HCT116 (cell line): ENCODE results near the gene KHSRP. TPM values are rescaled to one million over a fixed set of nuclear protein-coding genes. Genes with fewer than 3 reads are reported as not detected.

Experiments used
- ATAC-seq: fragments of 200-7000 bp; cut with Tn5 transposase; 2 replicates; pipeline ENCODE4 v1.9.1; 2020; ENCODE audit warnings: mild to moderate bottlenecking, moderate library complexity
- BruUV-seq: library from RNA; stranded (reverse); fragments of 400-500 nt; replicated peaks from 2 replicates; lab custom pipeline; 2021; lab: Mats Ljungman, UMichigan
- CTCF ChIA-PET: fragments of 300-600 bp; sonication (Branson Sonifier 250); formaldehyde crosslinking; loops from one replicate; lab custom pipeline; 2021; ENCODE audit warnings: antibody characterized with exemption; lab: Charles Lee
- POLR2A ChIA-PET: fragments of 300-600, 350-600 bp; sonication (Branson Sonifier 250); formaldehyde crosslinking; loops from one replicate; lab custom pipeline; 2021; ENCODE audit warnings: antibody characterized with exemption; lab: Charles Lee
- RAD21 ChIA-PET, 2 experiments: fragments of 300-600 bp; sonication (Branson Sonifier 250); formaldehyde crosslinking; loops; one replicate each; lab custom pipeline; 2023; ENCODE audit warnings: low total read pairs in 2 of 2; ENCODE audit not compliant: uncharacterized antibody in 2 of 2, unreplicated experiment in 2 of 2, low non-redundant PET in 1 of 2; lab: Charles Lee
- DNase-seq: peaks from one replicate; pipeline ENCODE4 v3.0.0-alpha.2; 2010; ENCODE audit warnings: low read depth, low spot score
- H2AFZ ChIP-seq: fragments of 200-600 bp; shearing (Covaris generic), sonication (generic); 2 replicates; pipeline ENCODE4 v1.6.1; 2017; ENCODE audit warnings: low read depth, mixed run types, mixed read lengths, antibody characterized with exemption, low read length; ENCODE audit not compliant: poor library complexity, severe bottlenecking
- H3K27ac ChIP-seq: 2 replicates; pipeline ENCODE4 v1.5.1; 2012; ENCODE audit warnings: low read depth, low read length
- H3K27me3 ChIP-seq: fragments of 200-600 bp; sonication (generic); 2 replicates; pipeline ENCODE4 v1.6.1; 2016; ENCODE audit warnings: mixed run types, low read length, mixed read lengths; ENCODE audit not compliant: insufficient read depth
- H3K36me3 ChIP-seq, 2 experiments: fragments of 200-500 bp in 1 of 2; fragments of 200-600 bp in 1 of 2; sonication (Bioruptor generic) in 1 of 2; sonication (generic) in 1 of 2; 2 replicates each; pipeline versions ENCODE4 v1.5.1 to v1.6.1; 2014 to 2016; ENCODE audit warnings: low read length in 2 of 2, inconsistent platforms in 1 of 2, mixed read lengths in 1 of 2, mixed run types in 1 of 2; ENCODE audit not compliant: insufficient read depth in 2 of 2, control insufficient read depth in 1 of 2
- H3K4me1 ChIP-seq, 2 experiments: fragments of 200-600 bp in 1 of 2; sonication (generic) in 1 of 2; 2 replicates each; pipeline versions ENCODE4 v1.5.1 to v1.6.1; 2012 to 2017; ENCODE audit warnings: low read length in 2 of 2, inconsistent platforms in 1 of 2, mild to moderate bottlenecking in 1 of 2, mixed read lengths in 1 of 2, mixed run types in 1 of 2, moderate library complexity in 1 of 2; ENCODE audit not compliant: insufficient read depth in 2 of 2, control insufficient read depth in 1 of 2
- H3K4me2 ChIP-seq: fragments of 200-600 bp; sonication (generic); 2 replicates; pipeline ENCODE4 v1.6.1; 2017; ENCODE audit warnings: mixed run types, low read length, mixed read lengths
- H3K4me3 ChIP-seq, 2 experiments: fragments of 200-600 bp in 1 of 2; sonication (generic) in 1 of 2; replicated peaks in 1 of 2; 2 replicates each; pipeline ENCODE4 v1.5.1; 2011 to 2016; ENCODE audit warnings: low read length in 2 of 2, control low read depth in 1 of 2, low read depth in 1 of 2, mild to moderate bottlenecking in 1 of 2, mixed read lengths in 1 of 2, mixed run types in 1 of 2
- H3K79me2 ChIP-seq: fragments of 200-600 bp; sonication (generic); 2 replicates; pipeline ENCODE4 v1.6.1; 2017; ENCODE audit warnings: mild to moderate bottlenecking, mixed run types, low read length, moderate library complexity, mixed read lengths; ENCODE audit not compliant: insufficient read depth
- H3K9ac ChIP-seq: fragments of 200-600 bp; sonication (generic); 2 replicates; pipeline ENCODE4 v1.6.1; 2016; ENCODE audit warnings: low read length, mixed read lengths
- H3K9me2 ChIP-seq: fragments of 200-600 bp; sonication (generic), shearing (Covaris generic); 2 replicates; pipeline ENCODE4 v1.6.1; 2017; ENCODE audit warnings: mixed run types, mild to moderate bottlenecking, moderate library complexity; ENCODE audit not compliant: insufficient read depth
- H3K9me3 ChIP-seq, 2 experiments: fragments of 200-500 bp in 1 of 2; fragments of 200-600 bp in 1 of 2; sonication (Bioruptor generic) in 1 of 2; sonication (generic) in 1 of 2; 2 replicates each; pipeline ENCODE4 v1.6.1; 2014 to 2017; ENCODE audit warnings: low read length in 2 of 2, mixed read lengths in 2 of 2, inconsistent platforms in 1 of 2, low read depth in 1 of 2, mild to moderate bottlenecking in 1 of 2, mixed run types in 1 of 2, moderate library complexity in 1 of 2; ENCODE audit not compliant: control insufficient read depth in 1 of 2, insufficient read depth in 1 of 2
- H4K20me1 ChIP-seq: fragments of 200-600 bp; sonication (generic), shearing (Covaris generic); 2 replicates; pipeline ENCODE4 v1.6.1; 2017; ENCODE audit warnings: mixed run types, mild to moderate bottlenecking, moderate library complexity; ENCODE audit not compliant: insufficient read depth
- FOSL1 ChIP-seq: IDR thresholded peaks from 2 replicates; pipeline ENCODE4 v1.6.1; 2012; ENCODE audit warnings: low read depth
- JUND ChIP-seq: IDR thresholded peaks from 2 replicates; pipeline ENCODE4 v1.6.1; 2012
- POLR2A ChIP-seq: IDR thresholded peaks from 2 replicates; pipeline ENCODE4 v1.7.0; 2011; ENCODE audit warnings: borderline replicate concordance; ENCODE audit not compliant: insufficient read depth, insufficient read length; ENCODE audit errors: extremely low read depth
- RAD21 ChIP-seq: IDR thresholded peaks from 2 replicates; pipeline ENCODE4 v1.6.1; 2012; ENCODE audit warnings: low read depth, mild to moderate bottlenecking
- SIN3A ChIP-seq: IDR thresholded peaks from 2 replicates; pipeline ENCODE4 v1.6.1; 2012; ENCODE audit warnings: low read depth
- SRF ChIP-seq: IDR thresholded peaks from 2 replicates; pipeline ENCODE4 v1.6.1; 2012; ENCODE audit warnings: low read depth
- ZNF274 ChIP-seq: fragments of 200-500 bp; sonication (Bioruptor generic); IDR thresholded peaks from 2 replicates; pipeline ENCODE4 v1.6.1; 2014; ENCODE audit warnings: mild to moderate bottlenecking, low read depth, low read length, inconsistent platforms
- intact Hi-C: fragments of 100-400 bp; cut with micrococcal nuclease; formaldehyde crosslinking; loops from 2 replicates; pipeline ENCODE4 v1.10.0; 2022
- total RNA-seq: library from RNA; stranded (reverse); gene quantifications from one replicate; pipeline ENCODE4 v1.2.1, GENCODE V29; 2021; ENCODE audit not compliant: unreplicated experiment
- TF ChIP-seq, protein P1 (sequence below): IDR thresholded peaks from 2 replicates; pipeline ENCODE4 v1.6.1; 2012; ENCODE audit warnings: low read depth
- TF ChIP-seq, protein P2 (sequence below): IDR thresholded peaks from 2 replicates; pipeline ENCODE4 v1.6.1; 2012

The KHSRP gene
- total RNA-seq, 1 experiment from 2014 or later, result 553 TPM

DNA sequence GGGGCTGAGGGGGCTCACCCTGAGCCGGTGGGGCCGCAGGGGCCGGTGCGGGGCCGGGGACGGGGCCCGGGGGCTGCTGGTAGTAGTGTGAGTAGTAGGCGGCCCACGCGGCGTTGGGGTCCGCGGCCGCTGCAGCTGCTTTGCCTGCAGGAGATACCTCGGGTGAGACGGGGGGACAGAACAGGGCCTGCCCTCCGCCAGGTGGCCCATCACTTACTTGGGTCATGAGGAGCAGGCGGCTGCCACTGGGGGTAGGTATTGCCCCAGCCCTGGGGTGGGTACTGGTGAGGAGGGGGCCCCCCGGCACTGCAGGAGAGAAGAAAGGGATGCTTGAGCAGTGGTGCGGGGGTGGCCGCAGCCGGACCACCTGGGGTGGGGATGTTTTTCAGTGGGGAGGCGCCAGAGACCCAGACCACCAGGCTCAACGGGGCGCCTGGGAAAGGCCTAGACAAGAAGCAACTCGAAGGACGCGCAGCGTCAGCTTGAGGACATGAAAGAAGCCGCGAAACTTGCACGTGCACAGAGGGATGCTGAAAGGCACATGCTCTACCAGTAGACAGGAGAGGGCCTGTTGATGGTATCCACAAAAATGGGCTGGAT is 8.9 kb downstream of the KHSRP start:
- H3K36me3 ChIP-seq, result peaks cover 56 to 60% of the 10 kb centered on the region in 2 experiments

More for the DNA sequence above, 8.9 kb downstream of the KHSRP start:
- Histone ChIP-seq H3K4me1 (no peaks in the 10 kb centered on the region), H3K27me3 (no peaks in the 10 kb centered on the region), H4K20me1 (peaks cover 6% of the 10 kb centered on the region; the same call in 1 of the 2 replicates), H3K9me2 (no peaks in the 10 kb centered on the region), H3K79me2 (peaks cover 43% of the 10 kb centered on the region), H2AFZ (no peak overlapping the region), H3K4me3 (no peak overlapping the region), H3K9ac (no peak overlapping the region), H3K4me2 (no peak overlapping the region), H3K27ac (no peak overlapping the region), H3K9me3 (no peaks in the 10 kb centered on the region)
- RAD21 ChIA-PET, result no interaction called here
- DNase-seq, result no peak
- POLR2A ChIA-PET, result no interaction called here
- ATAC-seq, result no peak
- TF ChIP-seq, protein P1, sequence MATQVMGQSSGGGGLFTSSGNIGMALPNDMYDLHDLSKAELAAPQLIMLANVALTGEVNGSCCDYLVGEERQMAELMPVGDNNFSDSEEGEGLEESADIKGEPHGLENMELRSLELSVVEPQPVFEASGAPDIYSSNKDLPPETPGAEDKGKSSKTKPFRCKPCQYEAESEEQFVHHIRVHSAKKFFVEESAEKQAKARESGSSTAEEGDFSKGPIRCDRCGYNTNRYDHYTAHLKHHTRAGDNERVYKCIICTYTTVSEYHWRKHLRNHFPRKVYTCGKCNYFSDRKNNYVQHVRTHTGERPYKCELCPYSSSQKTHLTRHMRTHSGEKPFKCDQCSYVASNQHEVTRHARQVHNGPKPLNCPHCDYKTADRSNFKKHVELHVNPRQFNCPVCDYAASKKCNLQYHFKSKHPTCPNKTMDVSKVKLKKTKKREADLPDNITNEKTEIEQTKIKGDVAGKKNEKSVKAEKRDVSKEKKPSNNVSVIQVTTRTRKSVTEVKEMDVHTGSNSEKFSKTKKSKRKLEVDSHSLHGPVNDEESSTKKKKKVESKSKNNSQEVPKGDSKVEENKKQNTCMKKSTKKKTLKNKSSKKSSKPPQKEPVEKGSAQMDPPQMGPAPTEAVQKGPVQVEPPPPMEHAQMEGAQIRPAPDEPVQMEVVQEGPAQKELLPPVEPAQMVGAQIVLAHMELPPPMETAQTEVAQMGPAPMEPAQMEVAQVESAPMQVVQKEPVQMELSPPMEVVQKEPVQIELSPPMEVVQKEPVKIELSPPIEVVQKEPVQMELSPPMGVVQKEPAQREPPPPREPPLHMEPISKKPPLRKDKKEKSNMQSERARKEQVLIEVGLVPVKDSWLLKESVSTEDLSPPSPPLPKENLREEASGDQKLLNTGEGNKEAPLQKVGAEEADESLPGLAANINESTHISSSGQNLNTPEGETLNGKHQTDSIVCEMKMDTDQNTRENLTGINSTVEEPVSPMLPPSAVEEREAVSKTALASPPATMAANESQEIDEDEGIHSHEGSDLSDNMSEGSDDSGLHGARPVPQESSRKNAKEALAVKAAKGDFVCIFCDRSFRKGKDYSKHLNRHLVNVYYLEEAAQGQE, result no peak
- TF ChIP-seq ZNF274 (no peak), POLR2A (no peak), SRF (no peak), FOSL1 (no peak), JUND (no peak), SIN3A (no peak), RAD21 (no peak)
- TF ChIP-seq, protein P2, sequence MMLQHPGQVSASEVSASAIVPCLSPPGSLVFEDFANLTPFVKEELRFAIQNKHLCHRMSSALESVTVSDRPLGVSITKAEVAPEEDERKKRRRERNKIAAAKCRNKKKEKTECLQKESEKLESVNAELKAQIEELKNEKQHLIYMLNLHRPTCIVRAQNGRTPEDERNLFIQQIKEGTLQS, result no peak
- BruUV-seq, result no TSS peak
- CTCF ChIA-PET, result no interaction called here
- intact Hi-C loops, result no loop called here
